A549 (cell line): ENCODE results near the gene GPX5.

Experiments
- BCL3 ChIP-seq: fragments of >200 bp; sonication (Bioruptor Twin); formaldehyde crosslinking; IDR thresholded peaks from 3 replicates; pipeline ENCODE4 v1.6.1; 2016
- CHD2 ChIP-seq: fragments of 150-350 bp; IDR thresholded peaks from 2 replicates; pipeline ENCODE4 v1.6.1; 2014; ENCODE audit warnings: low read length; ENCODE audit not compliant: partially characterized antibody
- CTCF ChIP-seq: fragments of >200 bp; sonication (Bioruptor Twin); formaldehyde crosslinking; IDR thresholded peaks from 3 replicates; pipeline ENCODE4 v1.5.1; 2016
- MAFK ChIP-seq: fragments of 450-650 bp; IDR thresholded peaks from 2 replicates; pipeline ENCODE4 v1.6.1; 2014; ENCODE audit not compliant: partially characterized antibody
- NFE2L2 ChIP-seq: fragments of 150-350 bp; conservative IDR thresholded peaks from 2 replicates; pipeline ENCODE4 v1.6.1; 2014; ENCODE audit warnings: low read length
- POLR2A ChIP-seq: IDR thresholded peaks from 2 replicates; pipeline ENCODE4 v1.6.1; 2012; ENCODE audit warnings: mild to moderate bottlenecking, low read length
- RCOR1 ChIP-seq: fragments of 150-350 bp; IDR thresholded peaks from 2 replicates; pipeline ENCODE4 v1.6.1; 2014; ENCODE audit warnings: antibody characterized with exemption, low read length, low read depth
- USF2 ChIP-seq: fragments of 450-650 bp; IDR thresholded peaks from 2 replicates; pipeline ENCODE4 v1.6.1; 2014; ENCODE audit warnings: antibody characterized with exemption

GRCh38 chr6:28568515-28569108 is 42.9 kb downstream of the GPX5 start:
- TF ChIP-seq CHD2 (no peak), BCL3 (no peak), CTCF (no peak), POLR2A (no peak), USF2 (no peak), RCOR1 (no peak), NFE2L2 (no peak), MAFK (no peak)
